Activated T-cell treated with anti-CD3 and anti-CD28 coated beads, Interleukin-2, amount 50 U/mL, for 72 hours (primary cell): ENCODE data around the gene VSIG2. TPM values are rescaled to one million over a fixed set of nuclear protein-coding genes. Genes with fewer than 3 reads are reported as not detected.

Experiments used
- ATAC-seq, 2 donors: fragments of 150-1000 bp; cut with Tn5 transposase; replicated peaks in 1 of 2; 2 replicates each; pipeline ENCODE4 v1.10.0; 2021; ENCODE audit warnings: moderate library complexity in 2 of 2, mild to moderate bottlenecking in 1 of 2
- DNase-seq, 2 donors: peaks; one replicate each; pipeline ENCODE4 v3.0.0; 2021 to 2022; ENCODE audit warnings: mixed read lengths in 1 of 2
- H3K27ac Mint-ChIP-seq: one replicate; pipeline ENCODE4 v1.8.0; 2022; ENCODE audit warnings: mild to moderate bottlenecking, moderate library complexity, mixed read lengths
- H3K27me3 Mint-ChIP-seq: one replicate; pipeline ENCODE4 v1.8.0; 2022; ENCODE audit warnings: low read depth, mixed read lengths
- H3K36me3 Mint-ChIP-seq, 2 donors: one replicate each; pipeline ENCODE4 v1.8.0; 2022; ENCODE audit warnings: mixed read lengths in 2 of 2, mild to moderate bottlenecking in 1 of 2; ENCODE audit not compliant: insufficient read depth in 2 of 2
- H3K4me1 Mint-ChIP-seq: one replicate; pipeline ENCODE4 v1.8.0; 2022; ENCODE audit warnings: low read depth, mixed read lengths
- H3K4me3 Mint-ChIP-seq, 2 donors: one replicate each; pipeline ENCODE4 v1.8.0; 2022; ENCODE audit warnings: mild to moderate bottlenecking in 2 of 2, mixed read lengths in 2 of 2, moderate library complexity in 2 of 2
- H3K9me3 Mint-ChIP-seq, 2 donors: one replicate each; pipeline ENCODE4 v1.8.0; 2022; ENCODE audit warnings: mixed read lengths in 2 of 2
- total RNA-seq, 2 donors: library from RNA; stranded (reverse); gene quantifications; one replicate each; pipeline ENCODE4 v1.2.3, GENCODE V29; 2022

VSIG2 gene
- total RNA-seq = under 1 TPM; 0.35 to 0.48 TPM

GRCh38 chr11:124751741-124752470, at the start of gene VSIG2:
TSS of gene VSIG2 (minus strand) at chr11:124752255. CDS start at chr11:124752137, 118 bp downstream.
- no peak for ATAC-seq
- peak within 1 kb of the TSS; percentile 16 to 17 for H3K4me3 Mint-ChIP-seq
- no peak for DNase-seq
- peaks cover 13% of the 10 kb centered on the region for H3K4me1 Mint-ChIP-seq
- no peaks in the 10 kb centered on the region for H3K9me3 Mint-ChIP-seq
- H3K27me3 Mint-ChIP-seq = peaks cover 12% of the 10 kb centered on the region
- H3K36me3 Mint-ChIP-seq = no peaks in the 10 kb centered on the region
- H3K27ac Mint-ChIP-seq = no peak within 1 kb of the TSS

GRCh38 chr11:124801014-124801413, 49.0 kb upstream of the VSIG2 start:
- peaks cover 0 to 2% of the 10 kb centered on the region in 2 donors for H3K36me3 Mint-ChIP-seq
- H3K27me3 Mint-ChIP-seq = no peaks in the 10 kb centered on the region
- H3K4me1 Mint-ChIP-seq = peaks cover 37% of the 10 kb centered on the region
- peak overlapping the region; percentile 95 for H3K27ac Mint-ChIP-seq
- H3K4me3 Mint-ChIP-seq = peak overlapping the region; percentile 82 to 91
- ATAC-seq (peak in 1 of 2 donors; percentile 9), DNase-seq (no peak)
- no peaks in the 10 kb centered on the region for H3K9me3 Mint-ChIP-seq

GRCh38 chr11:124800226-124800929, 48.3 kb upstream of the VSIG2 start, which contains the start of gene MSANTD2:
TSS of gene MSANTD2 (minus strand) at chr11:124800406. CDS start at chr11:124800380, 26 bp downstream.
- DNase-seq (peak; percentile 86 to 91), ATAC-seq (peak; percentile 95 to 96)
- peaks cover 37% of the 10 kb centered on the region for H3K4me1 Mint-ChIP-seq
- H3K27ac Mint-ChIP-seq = peak within 1 kb of the TSS; percentile 95
- no peaks in the 10 kb centered on the region for H3K27me3 Mint-ChIP-seq
- H3K9me3 Mint-ChIP-seq = no peaks in the 10 kb centered on the region
- H3K36me3 Mint-ChIP-seq = peaks cover 0 to 2% of the 10 kb centered on the region in 2 donors
- H3K4me3 Mint-ChIP-seq = peak within 1 kb of the TSS; percentile 94 to 97

GRCh38 chr11:124799348-124800225, 47.5 kb upstream of the VSIG2 start:
- peak; percentile 53 to 55 for DNase-seq
- Mint-ChIP-seq H3K4me1 (peaks cover 37% of the 10 kb centered on the region), H3K9me3 (no peaks in the 10 kb centered on the region), H3K4me3 (peak overlapping the region; percentile 94 to 97), H3K27ac (peak overlapping the region; percentile 76), H3K27me3 (no peaks in the 10 kb centered on the region), H3K36me3 (peaks cover 0 to 2% of the 10 kb centered on the region in 2 donors)
- ATAC-seq = peak; percentile 57 to 63

GRCh38 chr11:124798991-124799347, 46.9 kb upstream of the VSIG2 start:
- H3K27me3 Mint-ChIP-seq = no peaks in the 10 kb centered on the region
- H3K9me3 Mint-ChIP-seq = no peaks in the 10 kb centered on the region
- peak overlapping the region; percentile 94 to 97 for H3K4me3 Mint-ChIP-seq
- ATAC-seq = peak; percentile 0 to 4
- peaks cover 42% of the 10 kb centered on the region for H3K4me1 Mint-ChIP-seq
- DNase-seq = no peak
- peaks cover 0 to 2% of the 10 kb centered on the region in 2 donors for H3K36me3 Mint-ChIP-seq
- H3K27ac Mint-ChIP-seq = peak overlapping the region; percentile 76

GRCh38 chr11:124796312-124796711, 44.3 kb upstream of the VSIG2 start:
- Mint-ChIP-seq H3K27me3 (no peaks in the 10 kb centered on the region), H3K4me3 (no peak overlapping the region), H3K36me3 (peaks cover 0 to 2% of the 10 kb centered on the region in 2 donors), H3K9me3 (no peaks in the 10 kb centered on the region), H3K27ac (no peak overlapping the region), H3K4me1 (peaks cover 60% of the 10 kb centered on the region)
- DNase-seq (no peak), ATAC-seq (no peak)

- ATAC-seq = peak in 1 of 2 donors; percentile 53
- Mint-ChIP-seq H3K27me3 (no peaks in the 10 kb centered on the region), H3K9me3 (no peaks in the 10 kb centered on the region), H3K4me3 (no peak overlapping the region), H3K36me3 (no peaks in the 10 kb centered on the region), H3K4me1 (peaks cover 59% of the 10 kb centered on the region), H3K27ac (no peak overlapping the region)
- DNase-seq = peak; percentile 20 to 23
Measured at GRCh38 chr11:124793466-124794278, 41.6 kb upstream of the VSIG2 start.

GRCh38 chr11:124791626-124792341, 39.7 kb upstream of the VSIG2 start:
- H3K4me1 Mint-ChIP-seq = peaks cover 42% of the 10 kb centered on the region
- H3K9me3 Mint-ChIP-seq = no peaks in the 10 kb centered on the region
- no peak overlapping the region for H3K4me3 Mint-ChIP-seq
- no peaks in the 10 kb centered on the region for H3K27me3 Mint-ChIP-seq
- no peak for DNase-seq
- no peak overlapping the region for H3K27ac Mint-ChIP-seq
- no peaks in the 10 kb centered on the region for H3K36me3 Mint-ChIP-seq
- peak in 1 of 2 donors; percentile 66 for ATAC-seq

GRCh38 chr11:124788521-124788920, 36.5 kb upstream of the VSIG2 start:
- Mint-ChIP-seq H3K9me3 (no peaks in the 10 kb centered on the region), H3K27ac (no peak overlapping the region), H3K27me3 (no peaks in the 10 kb centered on the region), H3K4me3 (no peak overlapping the region), H3K36me3 (no peaks in the 10 kb centered on the region), H3K4me1 (peaks cover 31% of the 10 kb centered on the region)
- DNase-seq = no peak
- no peak for ATAC-seq

GRCh38 chr11:124784051-124784450, 32.0 kb upstream of the VSIG2 start:
- H3K4me3 Mint-ChIP-seq = no peak overlapping the region
- no peak overlapping the region for H3K27ac Mint-ChIP-seq
- H3K4me1 Mint-ChIP-seq = no peaks in the 10 kb centered on the region
- no peaks in the 10 kb centered on the region for H3K36me3 Mint-ChIP-seq
- DNase-seq (no peak), ATAC-seq (no peak)
- H3K9me3 Mint-ChIP-seq = no peaks in the 10 kb centered on the region
- no peaks in the 10 kb centered on the region for H3K27me3 Mint-ChIP-seq

- no peak overlapping the region for H3K27ac Mint-ChIP-seq
- H3K4me3 Mint-ChIP-seq = no peak overlapping the region
- no peaks in the 10 kb centered on the region for H3K36me3 Mint-ChIP-seq
- H3K27me3 Mint-ChIP-seq = no peaks in the 10 kb centered on the region
- H3K4me1 Mint-ChIP-seq = peaks cover 5% of the 10 kb centered on the region
- no peak for DNase-seq
- H3K9me3 Mint-ChIP-seq = no peaks in the 10 kb centered on the region
- ATAC-seq = no peak
Measured at GRCh38 chr11:124783002-124783401, 30.9 kb upstream of the VSIG2 start.

- DNase-seq (no peak), ATAC-seq (no peak)
- H3K27me3 Mint-ChIP-seq = no peaks in the 10 kb centered on the region
- no peak overlapping the region for H3K4me3 Mint-ChIP-seq
- peaks cover 0 to 2% of the 10 kb centered on the region in 2 donors for H3K36me3 Mint-ChIP-seq
- no peak overlapping the region for H3K27ac Mint-ChIP-seq
- no peaks in the 10 kb centered on the region for H3K9me3 Mint-ChIP-seq
- H3K4me1 Mint-ChIP-seq = peaks cover 21% of the 10 kb centered on the region
Measured at GRCh38 chr11:124779568-124779967, 27.5 kb upstream of the VSIG2 start.
